Liver (tissue), 9 donors: ENCODE data around the gene MCM9. TPM values are rescaled to one million over a fixed set of nuclear protein-coding genes. Genes with fewer than 3 reads are reported as not detected.
A peak's percentile ranks its signal among the peaks of the same experiment; 100 is the strongest.

Experiments
- DNase-seq: peaks from one replicate; pipeline ENCODE4 v3.0.0-alpha.2; 2017; ENCODE audit warnings: low spot score
- H3K27ac ChIP-seq, 2 donors: one replicate each; pipeline ENCODE4 v1.7.0; 2013; ENCODE audit warnings: inconsistent platforms in 2 of 2, low read length in 2 of 2, control low read depth in 1 of 2, low read depth in 1 of 2, mild to moderate bottlenecking in 1 of 2
- H3K27me3 ChIP-seq, 4 donors: one replicate each; pipeline versions ENCODE4 v1.6.1 to v1.7.0; 2013; ENCODE audit warnings: low read length in 3 of 4, inconsistent platforms in 1 of 4, mild to moderate bottlenecking in 1 of 4, moderate library complexity in 1 of 4; ENCODE audit not compliant: control insufficient read depth in 4 of 4, insufficient read depth in 4 of 4
- H3K36me3 ChIP-seq, 4 donors: one replicate each; pipeline versions ENCODE4 v1.6.1 to v1.7.0; 2013; ENCODE audit warnings: low read length in 3 of 4, mild to moderate bottlenecking in 3 of 4, low read depth in 1 of 4, moderate library complexity in 1 of 4; ENCODE audit not compliant: control insufficient read depth in 4 of 4, insufficient read depth in 3 of 4
- H3K4me1 ChIP-seq, 4 donors: one replicate each; pipeline versions ENCODE4 v1.6.1 to v1.7.0; 2013; ENCODE audit warnings: low read length in 3 of 4, mild to moderate bottlenecking in 3 of 4, moderate library complexity in 1 of 4; ENCODE audit not compliant: control insufficient read depth in 4 of 4, insufficient read depth in 4 of 4
- H3K4me3 ChIP-seq, 3 donors: one replicate each; pipeline versions ENCODE4 v1.6.1 to v1.7.0; 2013; ENCODE audit warnings: low read length in 3 of 3, control low read depth in 1 of 3, low read depth in 1 of 3, mild to moderate bottlenecking in 1 of 3
- H3K9ac ChIP-seq, 2 donors: one replicate each; pipeline ENCODE4 v1.7.0; 2013; ENCODE audit warnings: low read length in 2 of 2, mild to moderate bottlenecking in 2 of 2, moderate library complexity in 2 of 2, control low read depth in 1 of 2, low read depth in 1 of 2
- H3K9me3 ChIP-seq, 4 donors: one replicate each; pipeline versions ENCODE4 v1.6.1 to v1.7.0; 2013; ENCODE audit warnings: low read length in 3 of 4; ENCODE audit not compliant: control insufficient read depth in 4 of 4
- CTCF ChIP-seq: fragments of 150-350 bp; IDR thresholded peaks from 2 replicates; pipeline ENCODE4 v1.5.1; 2017; ENCODE audit warnings: improper control_type of control experiment, low read depth, low read length; ENCODE audit not compliant: missing input control
- EGR1 ChIP-seq, 2 donors: IDR thresholded peaks; 2 replicates each; pipeline ENCODE4 v1.6.1; 2016 to 2018; ENCODE audit warnings: antibody characterized with exemption in 2 of 2, low read depth in 2 of 2
- FOXA1 ChIP-seq: IDR thresholded peaks from 2 replicates; pipeline ENCODE4 v1.6.1; 2016; ENCODE audit warnings: antibody characterized with exemption
- FOXA2 ChIP-seq: IDR thresholded peaks from 2 replicates; pipeline ENCODE4 v1.6.1; 2016; ENCODE audit warnings: antibody characterized with exemption
- GABPA ChIP-seq, 2 donors: IDR thresholded peaks in 1 of 2; conservative IDR thresholded peaks in 1 of 2; 2 replicates each; pipeline ENCODE4 v1.6.1; 2016; ENCODE audit warnings: antibody characterized with exemption in 2 of 2, mild to moderate bottlenecking in 1 of 2, moderate library complexity in 1 of 2
- HNF4A ChIP-seq, 2 donors: conservative IDR thresholded peaks; 2 replicates each; pipeline ENCODE4 v1.6.1; 2016; ENCODE audit warnings: antibody characterized with exemption in 2 of 2, mild to moderate bottlenecking in 2 of 2
- HNF4G ChIP-seq: IDR thresholded peaks from 2 replicates; pipeline ENCODE4 v1.6.1; 2016; ENCODE audit warnings: antibody characterized with exemption
- JUND ChIP-seq, 2 donors: IDR thresholded peaks; 2 replicates each; pipeline ENCODE4 v1.6.1; 2016; ENCODE audit warnings: antibody characterized with exemption in 2 of 2
- MAX ChIP-seq: IDR thresholded peaks from 2 replicates; pipeline ENCODE4 v1.6.1; 2016; ENCODE audit warnings: antibody characterized with exemption
- NR2F2 ChIP-seq: IDR thresholded peaks from 2 replicates; pipeline ENCODE4 v1.6.1; 2016; ENCODE audit warnings: antibody characterized with exemption
- RXRA ChIP-seq, 2 donors: IDR thresholded peaks; 2 replicates each; pipeline ENCODE4 v1.6.1; 2017 to 2018; ENCODE audit warnings: antibody characterized with exemption in 2 of 2, mild to moderate bottlenecking in 1 of 2
- SP1 ChIP-seq: IDR thresholded peaks from 2 replicates; pipeline ENCODE4 v1.6.1; 2018; ENCODE audit warnings: antibody characterized with exemption, mild to moderate bottlenecking
- TAF1 ChIP-seq: conservative IDR thresholded peaks from 2 replicates; pipeline ENCODE4 v1.6.1; 2016; ENCODE audit warnings: antibody characterized with exemption, mild to moderate bottlenecking
- YY1 ChIP-seq: IDR thresholded peaks from 2 replicates; pipeline ENCODE4 v1.6.1; 2016; ENCODE audit warnings: antibody characterized with exemption, mild to moderate bottlenecking
- ZBTB33 ChIP-seq: IDR thresholded peaks from 2 replicates; pipeline ENCODE4 v1.6.1; 2016; ENCODE audit warnings: antibody characterized with exemption
- WGBS: extraction: QIAGEN DNeasy Blood & Tissue Kit; methylation state at CpG from one replicate; pipeline ENCODE4 v1.1.7; 2013; 5-methylcytosine and 5-hydroxymethylcytosine counted together
- polyA plus RNA-seq, 2 donors: library from polyadenylated mRNA; stranded (reverse) in 1 of 2; unstranded in 1 of 2; fragments of 200-250 nt in 1 of 2; fragments of >200 nt in 1 of 2; fragmentation: Nextera tagmentation in 1 of 2; extraction: Ambion mirVana in 1 of 2; gene quantifications; one replicate each; pipeline versions ENCODE4 v1.2.1 to v1.2.3, GENCODE V29; 2013 to 2015
- total RNA-seq, 2 donors: library from RNA; depleted of rRNA; stranded (reverse); fragments of >200 nt; gene quantifications; one replicate each; pipeline ENCODE4 v1.2.3, GENCODE V29; 2014
- donor health status: healthy.
- donor health status: healthy.
- donor health status: healthy.
- donor health status: healthy.
- donor health status: healthy.

Gene MCM9
- total and polyA plus RNA-seq, 4 donors = 3.6 to 17.4 (median 8.7) TPM

- Histone ChIP-seq H3K4me1 (peaks cover 0 to 3% (median 0%) of the 10 kb centered on the region in 4 donors), H3K27ac (no peak overlapping the region), H3K36me3 (no peaks in the 10 kb centered on the region), H3K9me3 (no peaks in the 10 kb centered on the region), H3K9ac (no peak overlapping the region), H3K27me3 (no peaks in the 10 kb centered on the region), H3K4me3 (no peak overlapping the region)
- WGBS = 35% methylated on average over 2 of the region's 2 CpGs
- no peak for DNase-seq
- TF ChIP-seq FOXA2 (peak; percentile 81), ZBTB33 (no peak), JUND (IDR thresholded peaks at IDR 0.05) (no peak), RXRA (IDR thresholded peaks at IDR 0.05) (no peak), EGR1 (IDR thresholded peaks at IDR 0.05; ENCODE audit: low read depth in 2 of 2) (no peak), NR2F2 (no peak), HNF4A (conservative IDR thresholded peaks at IDR 0.05) (no peak), SP1 (no peak), GABPA (IDR thresholded peaks at IDR 0.05 in 1 of 2, conservative IDR thresholded peaks at IDR 0.05 in 1 of 2) (no peak), CTCF (no peak), HNF4G (no peak), MAX (no peak), YY1 (peak; percentile 35), FOXA1 (peak; percentile 37)
Measured at GRCh38 chr6:118875672-118876071, 59.3 kb downstream of the MCM9 start.

GRCh38 chr6:118873239-118873638, 61.7 kb downstream of the MCM9 start:
- H3K9me3 ChIP-seq = no peaks in the 10 kb centered on the region
- H3K27me3 ChIP-seq = no peaks in the 10 kb centered on the region
- peaks cover 0 to 3% (median 0%) of the 10 kb centered on the region in 4 donors for H3K4me1 ChIP-seq
- 91% methylated on average over 2 of the region's 2 CpGs for WGBS
- H3K9ac ChIP-seq = no peak overlapping the region
- no peak for DNase-seq
- no peak overlapping the region for H3K4me3 ChIP-seq
- H3K27ac ChIP-seq = no peak overlapping the region
- H3K36me3 ChIP-seq = no peaks in the 10 kb centered on the region
- no peak for TF ChIP-seq FOXA2
- TF ChIP-seq ZBTB33 = no peak
- TF ChIP-seq TAF1 = no peak
- no peak for TF ChIP-seq RXRA (IDR thresholded peaks at IDR 0.05)
- TF ChIP-seq GABPA (IDR thresholded peaks at IDR 0.05 in 1 of 2, conservative IDR thresholded peaks at IDR 0.05 in 1 of 2) = no peak
- TF ChIP-seq CTCF = no peak
